Stimulated activated CD8-positive, alpha-beta memory T cell treated with anti-CD3 and anti-CD28 coated beads, Interleukin-4, amount 100 ng/mL, for 4 hours (primary cell): ENCODE results near the gene PLBD1.

Experiments used
- DNase-seq, 2 donors: peaks; one replicate each; pipeline ENCODE4 v3.0.0-alpha.2; 2020; ENCODE audit warnings: low read depth in 2 of 2, low spot score in 1 of 2

Gene PLBD1

GRCh38 chr12:14570231-14570630, 2.5 kb upstream of the PLBD1 start:
- DNase-seq = no peak

DNA sequence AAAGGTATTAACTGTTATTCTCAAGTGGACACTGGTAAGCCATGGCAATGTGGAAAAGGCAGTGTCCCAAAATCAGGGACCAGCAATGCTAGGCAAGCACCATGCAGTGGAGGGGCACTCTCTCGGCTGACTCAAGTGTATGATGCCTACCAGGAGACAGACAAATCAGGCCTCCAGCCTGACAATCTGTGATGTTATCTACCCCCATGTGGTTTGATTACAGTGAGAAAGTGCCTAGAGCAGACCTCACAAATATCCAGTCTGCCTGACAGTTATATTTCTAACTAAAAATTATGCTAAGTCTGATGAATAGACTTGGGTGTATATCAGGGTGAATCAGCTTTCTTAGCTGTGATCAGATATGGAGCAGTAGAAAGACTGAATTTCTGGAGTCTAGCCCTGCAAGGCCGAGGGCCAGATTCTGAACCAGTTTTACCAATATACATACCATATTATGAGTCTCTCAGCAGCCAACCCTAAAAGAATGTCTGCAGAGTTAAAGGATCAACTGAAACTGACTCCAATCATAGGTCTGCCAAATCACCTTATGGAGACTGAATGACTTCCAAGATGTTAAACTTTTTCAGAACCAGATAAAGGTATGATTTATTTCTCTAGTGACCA, 3.2 kb downstream of the PLBD1 start:
- DNase-seq = no peak

- DNase-seq = no peak
Observed at GRCh38 chr12:14563046-14563445, 4.6 kb downstream of the PLBD1 start.

- DNase-seq = no peak
Observed at GRCh38 chr12:14562279-14562678, 5.4 kb downstream of the PLBD1 start.

DNA sequence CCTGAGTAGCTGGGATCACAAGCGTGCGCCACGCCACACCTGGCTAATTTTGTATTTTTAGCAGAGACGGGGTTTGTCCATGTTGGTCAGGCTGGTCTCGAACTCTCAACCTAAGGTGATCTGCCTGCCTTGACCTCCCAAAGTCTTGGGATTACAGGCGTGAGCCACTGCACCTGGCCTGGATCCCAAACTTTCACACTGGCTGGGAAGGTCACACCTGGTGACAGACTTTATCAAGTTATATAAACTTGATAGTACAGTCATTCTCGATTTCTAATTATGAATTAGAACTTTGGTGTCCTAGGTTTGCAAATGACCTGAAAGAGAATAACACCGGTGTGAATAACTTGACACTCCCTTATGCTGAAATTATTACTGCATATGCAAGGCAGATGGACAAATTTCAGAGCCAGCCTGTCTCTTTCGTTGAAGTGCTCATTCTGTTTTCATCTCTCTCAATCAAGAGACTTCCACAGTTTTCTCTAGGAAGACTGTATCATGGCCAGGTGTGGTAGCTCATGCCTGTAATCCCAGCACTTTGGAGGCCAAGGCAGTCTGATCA, 5.9 kb downstream of the PLBD1 start:
- no peak for DNase-seq

DNA sequence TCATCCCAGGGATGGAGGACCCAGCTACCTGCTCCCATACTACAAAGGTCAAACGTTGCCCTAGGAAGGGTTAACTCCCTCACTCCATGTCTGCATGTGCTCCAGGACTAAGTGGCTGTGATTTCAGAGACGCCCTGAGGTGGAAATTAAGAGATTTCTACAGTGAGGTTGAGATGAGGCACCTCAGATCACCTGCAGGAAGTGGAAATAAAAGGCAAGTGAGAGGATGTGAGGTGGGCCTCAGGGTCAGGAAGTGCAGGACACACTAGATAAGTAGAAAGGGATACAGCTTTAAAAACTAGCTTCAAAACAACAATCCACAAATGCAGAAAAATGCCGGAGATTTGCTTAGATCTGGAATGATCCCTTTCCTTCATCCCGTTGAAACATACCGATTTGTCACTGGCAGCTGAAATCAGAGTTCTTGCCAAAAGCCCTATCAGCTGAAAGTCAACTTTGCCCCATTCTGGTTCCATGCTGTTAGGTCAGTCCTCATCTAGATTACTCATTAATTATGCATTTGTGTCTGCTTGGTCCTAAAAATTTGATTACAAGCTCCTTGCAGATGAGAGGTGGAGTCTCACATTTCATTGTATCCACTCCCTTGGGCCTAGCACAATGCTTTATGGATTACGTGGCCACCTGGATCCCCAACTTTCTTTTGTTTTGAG, 6.6 kb downstream of the PLBD1 start:
- no peak for DNase-seq

- DNase-seq = no peak
Observed at GRCh38 chr12:14558473-14558959, 9.2 kb downstream of the PLBD1 start.

DNA sequence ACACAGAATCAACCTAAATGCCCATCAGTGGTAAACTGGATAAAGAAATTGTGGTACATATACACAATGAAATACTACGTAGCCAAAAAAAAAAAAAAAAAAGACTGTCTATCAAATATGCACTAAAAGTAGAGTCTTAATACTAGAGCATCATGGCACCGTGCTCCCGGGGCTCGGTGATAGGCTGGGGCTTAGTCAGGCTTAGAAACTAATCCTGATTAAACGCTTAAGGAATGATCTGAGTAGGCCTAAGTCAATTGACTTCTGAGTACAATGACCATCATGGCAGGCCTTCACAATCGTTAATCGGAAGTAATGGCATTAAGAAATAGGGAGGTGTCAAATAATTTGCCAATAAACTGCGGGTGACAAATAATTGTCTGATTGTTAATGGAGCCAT, 9.7 kb downstream of the PLBD1 start:
- DNase-seq = no peak

DNA sequence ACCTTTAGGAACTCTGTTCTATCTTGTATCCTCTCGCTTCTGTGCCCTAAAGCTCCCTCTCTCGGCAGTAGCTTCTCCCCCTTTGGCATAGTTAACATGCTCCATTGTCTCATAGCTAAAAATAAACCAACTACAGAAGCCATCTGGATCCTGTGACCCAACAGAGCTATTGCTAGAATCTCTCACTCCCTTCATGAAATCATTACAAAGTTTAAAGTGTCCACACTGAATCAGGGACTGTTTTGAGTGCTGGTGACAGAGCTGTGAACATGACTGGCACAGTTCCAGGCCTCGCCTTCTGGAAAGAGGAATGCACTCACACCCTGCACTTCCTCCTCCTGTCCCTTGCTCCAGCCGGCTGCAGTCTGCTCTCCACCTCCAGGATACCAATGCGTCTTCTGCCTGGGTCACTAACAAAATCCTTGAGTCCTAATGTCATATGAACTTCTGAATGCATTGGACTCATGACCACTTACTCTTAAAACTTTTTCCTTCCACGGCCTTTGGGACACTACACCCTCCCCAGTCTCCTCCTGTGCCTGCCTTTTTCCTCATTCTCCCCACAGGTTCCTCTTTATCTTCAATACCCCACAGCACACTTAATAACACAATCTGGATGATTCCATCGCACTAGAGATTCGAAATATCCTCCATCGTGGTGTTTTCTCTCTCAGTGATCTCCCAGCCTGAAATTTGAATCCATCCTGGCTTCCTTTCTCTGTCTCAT, 13.2 kb downstream of the PLBD1 start:
- no peak for DNase-seq

DNA sequence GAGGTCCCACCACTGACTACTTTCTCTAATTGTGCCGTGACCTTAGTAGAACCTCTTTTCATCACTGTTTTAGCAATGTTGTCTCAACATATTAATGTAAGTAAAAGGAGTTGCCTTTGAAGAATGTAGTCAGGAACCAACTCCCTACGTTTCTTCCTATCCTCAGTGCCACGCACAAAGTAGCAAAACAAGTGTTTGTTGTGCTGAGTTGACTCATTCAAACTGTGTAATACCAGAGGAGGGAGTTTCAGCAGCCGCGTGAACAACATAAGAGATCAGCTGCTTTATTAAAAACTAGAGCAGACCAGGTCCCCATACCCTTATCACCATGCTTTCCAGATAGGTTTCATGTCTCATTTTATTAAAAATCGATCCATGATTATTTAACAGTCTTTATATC, 19.1 kb downstream of the PLBD1 start:
- no peak for DNase-seq

DNA sequence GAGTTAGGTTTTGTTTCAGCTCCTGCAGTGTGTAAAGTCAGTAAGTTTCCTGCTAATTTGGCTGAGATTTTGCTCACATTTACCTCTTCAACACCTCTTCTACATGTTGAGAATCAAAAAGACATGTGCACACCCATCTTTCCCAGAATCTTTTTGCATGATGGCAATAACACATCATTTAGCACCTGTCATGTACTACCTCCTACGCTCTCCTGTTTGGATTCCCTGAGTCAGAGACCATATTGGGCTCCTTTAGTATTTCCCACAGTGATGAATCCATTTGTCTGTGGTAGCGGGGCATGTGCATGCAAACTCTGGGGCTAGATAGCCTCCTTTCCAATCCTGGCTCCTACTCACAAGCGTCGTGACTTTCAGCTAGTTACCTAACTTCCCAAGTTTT, 20.1 kb downstream of the PLBD1 start:
- DNase-seq = no peak

DNA sequence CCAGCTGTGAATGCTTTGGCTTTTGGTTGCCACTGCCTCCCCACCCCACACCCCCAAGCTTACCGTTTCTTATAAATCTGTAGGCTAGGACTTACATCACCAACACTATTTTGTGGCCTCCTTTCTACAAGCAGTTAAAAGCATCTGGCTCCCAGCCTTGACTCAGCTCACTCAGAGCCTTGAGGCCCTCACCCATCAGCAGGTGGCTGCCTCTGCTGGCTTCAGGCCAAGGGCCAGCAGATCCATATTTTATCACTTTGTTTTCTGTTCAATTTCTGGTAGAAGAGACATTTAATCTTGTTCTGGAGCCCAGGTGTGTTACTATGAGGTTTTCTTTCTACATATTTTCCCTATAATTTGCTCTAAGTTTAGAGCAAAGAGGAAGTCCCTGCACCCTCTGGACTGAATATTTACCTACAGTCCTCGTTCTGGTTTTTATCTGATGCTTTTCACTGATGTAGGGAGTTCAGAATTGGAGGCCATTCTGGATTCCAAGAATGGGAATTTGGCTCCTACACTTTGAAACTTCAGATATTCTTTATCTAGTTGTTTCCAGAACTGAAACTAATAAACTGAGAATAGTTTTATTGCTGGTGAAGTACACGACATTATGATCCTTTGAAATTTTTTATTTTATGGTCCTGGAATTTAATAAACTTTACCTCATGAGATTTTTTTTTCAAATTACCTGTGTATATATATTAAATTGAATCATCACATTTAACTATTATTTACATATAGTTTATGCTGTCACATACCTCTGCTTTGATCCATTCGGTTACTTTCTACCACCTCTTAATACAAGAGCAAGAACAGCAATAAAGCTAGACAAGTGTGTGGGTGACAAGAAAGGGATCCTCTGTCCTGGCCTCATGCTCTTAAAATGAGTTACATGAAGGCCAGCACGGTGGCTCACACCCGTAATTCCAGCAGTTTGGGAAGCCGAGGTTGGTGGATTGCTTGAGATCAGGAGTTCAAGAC, 22.2 kb downstream of the PLBD1 start:
- DNase-seq = no peak

- no peak for DNase-seq
Observed at GRCh38 chr12:14540801-14541462, 26.8 kb downstream of the PLBD1 start.

GRCh38 chr12:14537088-14537487, 30.6 kb downstream of the PLBD1 start:
- DNase-seq = no peak

DNA sequence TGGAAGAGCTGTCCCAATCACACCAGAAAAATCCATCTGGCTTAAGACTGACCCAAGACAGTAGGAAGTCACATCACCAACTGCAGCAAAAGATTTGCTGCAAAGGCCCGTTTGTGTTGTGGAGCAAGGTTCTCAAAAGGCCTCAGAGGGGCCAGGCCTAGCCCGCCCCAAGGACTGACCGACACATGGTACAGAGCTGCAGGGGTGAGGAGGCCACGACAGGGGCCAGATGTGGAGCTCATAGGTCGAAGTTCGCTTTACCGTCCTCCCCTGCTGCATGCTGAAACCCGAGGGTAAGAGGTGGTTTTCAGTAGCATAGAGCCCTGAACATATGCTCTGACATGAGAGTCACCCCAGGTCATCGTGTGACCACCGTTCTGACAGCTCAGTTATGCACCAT, 35.5 kb downstream of the PLBD1 start:
- no peak for DNase-seq

- DNase-seq = no peak
Observed at GRCh38 chr12:14525964-14526363, 41.7 kb downstream of the PLBD1 start.

DNA sequence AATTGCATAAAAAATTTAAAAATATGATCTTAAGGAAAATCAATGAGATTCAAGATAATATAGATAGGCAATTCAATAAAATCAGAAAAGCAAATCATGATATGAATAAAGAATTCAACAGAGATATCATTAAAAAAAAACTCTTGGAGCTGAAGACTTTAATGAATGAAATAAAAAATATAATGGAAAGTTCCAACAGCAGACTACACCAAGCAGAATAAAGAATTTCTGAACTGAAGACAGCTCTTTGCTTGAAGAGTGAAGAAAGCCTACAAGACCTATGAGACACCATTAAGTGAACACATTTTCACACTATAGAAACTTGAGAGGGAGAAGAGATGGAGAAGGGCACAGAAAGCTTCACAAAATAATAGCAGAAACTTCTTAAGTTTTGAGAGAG, 45.9 kb downstream of the PLBD1 start:
- no peak for DNase-seq

- no peak for DNase-seq
Observed at GRCh38 chr12:14514946-14515345, 52.7 kb downstream of the PLBD1 start.

- no peak for DNase-seq
Observed at GRCh38 chr12:14514154-14514842, 53.4 kb downstream of the PLBD1 start.

GRCh38 chr12:14510574-14510973, 57.1 kb downstream of the PLBD1 start:
- no peak for DNase-seq
